ENCODE measurements around the gene FGR.

DNA sequence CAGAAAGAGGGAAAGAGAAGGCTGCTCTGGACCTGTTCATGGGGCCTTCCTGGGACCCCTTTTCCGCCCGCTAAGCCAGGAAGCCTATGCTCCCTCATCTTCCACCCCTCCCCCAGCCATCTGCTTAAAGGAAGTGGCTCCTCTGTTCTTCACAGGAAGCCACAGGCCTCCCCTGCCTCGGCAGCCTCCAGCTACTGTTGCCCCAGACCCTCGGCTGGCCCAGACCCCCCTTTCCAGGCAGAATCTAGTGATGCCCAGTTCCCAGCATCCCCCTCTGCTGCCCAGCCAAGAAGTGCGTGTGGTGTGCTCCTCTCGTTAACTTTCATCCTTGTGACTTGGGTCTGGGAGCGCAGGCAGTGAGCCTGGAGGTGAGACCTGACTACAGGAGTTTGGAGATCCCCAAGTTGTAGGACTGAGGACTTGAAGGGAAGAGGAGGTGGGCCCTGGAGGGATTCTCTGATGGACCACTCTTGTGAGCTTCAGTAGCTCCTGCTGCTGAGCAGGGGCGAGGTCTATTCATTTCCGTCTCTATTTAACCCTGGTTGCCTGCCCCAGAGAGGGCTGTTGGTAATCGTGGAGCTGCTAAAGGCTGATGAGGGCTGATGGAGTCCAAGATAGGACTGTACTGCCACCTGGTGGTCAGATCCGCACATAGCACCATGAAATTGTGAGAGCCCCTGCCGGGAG is 27.9 kb upstream of the FGR start:
- TF ChIP-seq CTCF (IDR thresholded peaks at IDR 0.05; ENCODE audit: low read depth, low read length), result peak; percentile 77
- no peak for TF ChIP-seq POLR2A (IDR thresholded peaks at IDR 0.05; ENCODE audit: extremely low read depth, insufficient read length)
- no peak for TF ChIP-seq MYC (IDR thresholded peaks at IDR 0.05; ENCODE audit: low read depth, low read length)
- TF ChIP-seq MAX (IDR thresholded peaks at IDR 0.05; ENCODE audit: low read depth, low read length), result no peak

All from NB4 (cell line).